Sigmoid colon (tissue), 7 donors: ENCODE data around the gene SRRM2. TPM values are rescaled to one million over a fixed set of nuclear protein-coding genes. Genes with fewer than 3 reads are reported as not detected.

Experiments
- DNase-seq: peaks from one replicate; pipeline ENCODE4 v3.0.0-alpha.2; 2019
- H3K27ac ChIP-seq, 4 donors: fragments of 200-600 bp; sonication (generic); one replicate each; pipeline ENCODE4 v1.5.1; 2016 to 2019; ENCODE audit warnings: mild to moderate bottlenecking in 1 of 4
- H3K27me3 ChIP-seq, 3 donors: fragments of 200-600 bp; sonication (generic); one replicate each; pipeline ENCODE4 v1.5.1; 2019; ENCODE audit warnings: mild to moderate bottlenecking in 1 of 3
- H3K36me3 ChIP-seq, 4 donors: fragments of 200-600 bp; sonication (generic); one replicate each; pipeline ENCODE4 v1.5.1; 2016 to 2019
- H3K4me1 ChIP-seq, 4 donors: fragments of 200-600 bp; sonication (generic); one replicate each; pipeline ENCODE4 v1.5.1; 2017 to 2019
- H3K4me3 ChIP-seq, 4 donors: fragments of 200-600 bp; sonication (generic); one replicate each; pipeline ENCODE4 v1.5.1; 2017 to 2019; ENCODE audit warnings: mild to moderate bottlenecking in 2 of 4, moderate library complexity in 1 of 4
- H3K9me3 ChIP-seq, 4 donors: fragments of 200-600 bp in 3 of 4; sonication (generic) in 3 of 4; one replicate each; pipeline versions ENCODE4 v1.5.1 to v1.6.1; 2013 to 2019
- CTCF ChIP-seq, 4 experiments: fragments of 450-650 bp in 3 of 4; fragments of 200-600 bp in 1 of 4; IDR thresholded peaks; one replicate each; pipeline ENCODE4 v1.5.1; 2016 to 2019; ENCODE audit warnings: antibody characterized with exemption in 4 of 4, mild to moderate bottlenecking in 3 of 4, moderate library complexity in 2 of 4
- EP300 ChIP-seq, 4 donors: sonication (generic); formaldehyde crosslinking; IDR thresholded peaks; one replicate each; pipeline ENCODE4 v1.6.1; 2017; ENCODE audit warnings: antibody characterized with exemption in 4 of 4
- POLR2A ChIP-seq, 2 donors: fragments of 450-650 bp; IDR thresholded peaks; one replicate each; pipeline ENCODE4 v1.6.1; 2016; ENCODE audit warnings: antibody characterized with exemption in 2 of 2, mild to moderate bottlenecking in 2 of 2, moderate library complexity in 2 of 2
- POLR2AphosphoS5 ChIP-seq, 4 donors: sonication (generic); formaldehyde crosslinking; IDR thresholded peaks; one replicate each; pipeline ENCODE4 v1.6.1; 2017; ENCODE audit warnings: antibody characterized with exemption in 4 of 4
- WGBS, 2 donors: extraction: QIAGEN DNeasy Blood & Tissue Kit; methylation state at CpG; one replicate each; pipeline ENCODE4 v1.1.7; 2013; 5-methylcytosine and 5-hydroxymethylcytosine counted together
- intact Hi-C: fragments of 100-400 bp; cut with DNase I; formaldehyde crosslinking; loops from one replicate; pipeline ENCODE4 v1.15.1; 2023
- polyA plus RNA-seq, 3 donors: library from polyadenylated mRNA; stranded (reverse); fragments of 200-250 nt; gene quantifications; one replicate each; pipeline ENCODE4 v1.2.3, GENCODE V29; 2013
- total RNA-seq, 4 donors: library from RNA; depleted of rRNA; stranded (reverse); fragments of >200 nt; gene quantifications; one replicate each; pipeline ENCODE4 v1.1.0, GENCODE V29; 2016
- donor health status: healthy with polysubstance abuse.
- donor health status: Bipolar disorder and iron deficiency.
- donor health status: healthy.

Gene SRRM2
- total and polyA plus RNA-seq, 7 donors, result 66.1 to 826 (median 198) TPM

- peak; percentile 50 for DNase-seq
- Histone ChIP-seq H3K4me1 (peaks cover 0 to 17% (median 13%) of the 10 kb centered on the region in 4 donors), H3K27me3 (peaks cover 19 to 41% (median 38%) of the 10 kb centered on the region in 3 donors), H3K27ac (no peak overlapping the region), H3K36me3 (no peaks in the 10 kb centered on the region), H3K9me3 (no peaks in the 10 kb centered on the region), H3K4me3 (no peak overlapping the region)
- WGBS, 2 donors, result 93 to 94% methylated on average over 15 of the region's 15 CpGs
- intact Hi-C loops, result no loop called here
- TF ChIP-seq CTCF (IDR thresholded peaks at IDR 0.05) (no peak), EP300 (IDR thresholded peaks at IDR 0.05) (no peak), POLR2AphosphoS5 (IDR thresholded peaks at IDR 0.05) (no peak), POLR2A (IDR thresholded peaks at IDR 0.05) (no peak)
Measured at GRCh38 chr16:2783581-2784357, 31.3 kb downstream of the SRRM2 start.

- peaks cover 0 to 11% (median 10%) of the 10 kb centered on the region in 4 donors for H3K4me1 ChIP-seq
- no peak for TF ChIP-seq CTCF (IDR thresholded peaks at IDR 0.05)
- TF ChIP-seq EP300 (IDR thresholded peaks at IDR 0.05), result no peak
- TF ChIP-seq POLR2AphosphoS5 (IDR thresholded peaks at IDR 0.05), result no peak
- no peak for TF ChIP-seq POLR2A (IDR thresholded peaks at IDR 0.05)
- H3K4me3 ChIP-seq, result peak overlapping the region in 1 of 4 donors; percentile 33
- 43 to 58% methylated on average over 15 of the region's 15 CpGs for WGBS, 2 donors
- H3K27ac ChIP-seq, result no peak overlapping the region
- intact Hi-C loops, result no loop called here
- no peaks in the 10 kb centered on the region for H3K9me3 ChIP-seq
- H3K36me3 ChIP-seq, result no peaks in the 10 kb centered on the region
- peaks cover 19 to 46% (median 41%) of the 10 kb centered on the region in 3 donors for H3K27me3 ChIP-seq
- peak; percentile 21 for DNase-seq
Measured at GRCh38 chr16:2784358-2785100, 32.1 kb downstream of the SRRM2 start.

GRCh38 chr16:2785101-2785991 is 32.9 kb downstream of the SRRM2 start:
- Histone ChIP-seq H3K9me3 (no peaks in the 10 kb centered on the region), H3K4me1 (peaks cover 0 to 11% (median 10%) of the 10 kb centered on the region in 4 donors), H3K27me3 (peaks cover 19 to 54% (median 41%) of the 10 kb centered on the region in 3 donors), H3K36me3 (no peaks in the 10 kb centered on the region), H3K4me3 (peak overlapping the region in 3 of 4 donors; percentile 11 to 33 (median 31)), H3K27ac (no peak overlapping the region)
- TF ChIP-seq POLR2A (IDR thresholded peaks at IDR 0.05), result no peak
- no peak for TF ChIP-seq CTCF (IDR thresholded peaks at IDR 0.05)
- TF ChIP-seq EP300 (IDR thresholded peaks at IDR 0.05), result no peak
- no peak for TF ChIP-seq POLR2AphosphoS5 (IDR thresholded peaks at IDR 0.05)
- WGBS, 2 donors, result 8 to 14% methylated on average over 79 of the region's 79 CpGs
- intact Hi-C loops, result no loop called here
- DNase-seq, result peak; percentile 61

GRCh38 chr16:2786061-2786825 is 33.8 kb downstream of the SRRM2 start:
- intact Hi-C loops, result no loop called here
- peak; percentile 59 for DNase-seq
- TF ChIP-seq CTCF (IDR thresholded peaks at IDR 0.05) (no peak), POLR2A (IDR thresholded peaks at IDR 0.05) (no peak), EP300 (IDR thresholded peaks at IDR 0.05) (no peak), POLR2AphosphoS5 (IDR thresholded peaks at IDR 0.05) (no peak)
- H3K36me3 ChIP-seq, result no peaks in the 10 kb centered on the region
- H3K4me3 ChIP-seq, result no peak overlapping the region
- no peak overlapping the region for H3K27ac ChIP-seq
- H3K4me1 ChIP-seq, result peaks cover 0 to 11% (median 10%) of the 10 kb centered on the region in 4 donors
- peaks cover 19 to 63% (median 41%) of the 10 kb centered on the region in 3 donors for H3K27me3 ChIP-seq
- 45 to 59% methylated on average over 15 of the region's 15 CpGs for WGBS, 2 donors
- H3K9me3 ChIP-seq, result no peaks in the 10 kb centered on the region
